ENCODE measurements around the gene CHL1.

Gene CHL1

DNA sequence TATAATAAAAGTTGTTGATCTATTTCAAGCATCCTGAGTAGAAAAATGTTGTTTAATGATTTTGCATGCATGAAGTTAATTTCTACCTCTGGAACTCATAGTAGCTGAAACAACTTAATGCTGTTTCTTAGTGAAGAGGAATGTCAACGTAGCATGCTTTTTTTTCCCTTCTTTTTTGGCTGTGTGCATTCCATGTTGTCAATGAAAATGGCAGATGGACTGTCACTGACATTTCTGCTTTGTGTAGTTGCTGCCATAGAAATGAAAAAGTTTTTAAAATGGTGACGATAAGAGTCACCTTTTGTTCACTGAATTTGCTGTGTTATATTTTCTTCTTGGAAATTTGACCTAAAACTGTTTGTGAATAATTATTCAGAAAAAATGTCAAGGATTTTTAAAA lies 116.3 kb downstream of the CHL1 start:
- Histone ChIP-seq H3K9me3 (ENCODE audit: control insufficient read depth, insufficient read depth, low read length) (no peaks in the 10 kb centered on the region), H3K9ac (ENCODE audit: low read depth, low read length) (no peak overlapping the region), H3K4me1 (ENCODE audit: insufficient read depth, low read length) (no peaks in the 10 kb centered on the region), H3K36me3 (ENCODE audit: insufficient read depth, low read length) (no peaks in the 10 kb centered on the region)

DNA sequence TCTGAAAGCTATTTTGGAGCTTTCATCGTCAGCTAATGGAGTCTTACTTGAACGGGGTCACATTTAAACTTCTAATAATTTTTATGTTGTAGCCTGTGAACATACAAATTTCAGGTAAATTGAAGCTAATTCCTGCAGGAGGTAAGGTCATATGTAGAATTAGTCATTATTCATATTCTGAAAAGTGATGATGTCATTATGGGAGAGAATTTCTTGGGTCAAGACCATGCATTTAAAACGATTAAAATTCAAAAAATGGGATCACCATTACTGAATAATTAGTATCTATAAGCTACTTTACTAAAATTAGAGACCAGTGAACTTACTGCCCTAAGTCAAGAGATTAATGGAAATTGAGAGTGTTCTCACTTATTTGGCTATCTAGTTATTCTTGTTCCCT lies 120.4 kb downstream of the CHL1 start:
- Histone ChIP-seq H3K4me1 (ENCODE audit: insufficient read depth, low read length) (no peaks in the 10 kb centered on the region), H3K36me3 (ENCODE audit: insufficient read depth, low read length) (no peaks in the 10 kb centered on the region), H3K9ac (ENCODE audit: low read depth, low read length) (no peak overlapping the region), H3K9me3 (ENCODE audit: control insufficient read depth, insufficient read depth, low read length) (no peaks in the 10 kb centered on the region)

DNA sequence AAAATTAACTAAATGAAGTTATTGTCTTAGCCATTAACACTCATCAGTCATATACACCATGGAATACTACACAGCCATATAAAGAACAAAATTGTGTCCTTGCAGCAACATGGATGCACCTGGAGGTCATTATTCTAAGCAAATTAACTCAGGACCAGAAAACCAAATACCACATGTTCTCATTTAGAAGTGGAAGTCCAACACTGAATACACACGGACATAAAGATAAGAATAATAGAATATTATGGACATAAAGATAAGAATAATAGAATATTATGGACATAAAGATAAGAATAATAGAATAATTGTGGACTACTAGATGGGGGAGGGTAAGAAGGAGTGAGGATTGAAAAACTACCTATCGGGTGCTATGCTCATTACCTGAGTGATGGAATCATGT lies 122.3 kb downstream of the CHL1 start:
- H3K9me3 ChIP-seq (ENCODE audit: control insufficient read depth, insufficient read depth, low read length) = no peaks in the 10 kb centered on the region
- no peaks in the 10 kb centered on the region for H3K4me1 ChIP-seq (ENCODE audit: insufficient read depth, low read length)
- H3K9ac ChIP-seq (ENCODE audit: low read depth, low read length) = no peak overlapping the region
- no peaks in the 10 kb centered on the region for H3K36me3 ChIP-seq (ENCODE audit: insufficient read depth, low read length)

DNA sequence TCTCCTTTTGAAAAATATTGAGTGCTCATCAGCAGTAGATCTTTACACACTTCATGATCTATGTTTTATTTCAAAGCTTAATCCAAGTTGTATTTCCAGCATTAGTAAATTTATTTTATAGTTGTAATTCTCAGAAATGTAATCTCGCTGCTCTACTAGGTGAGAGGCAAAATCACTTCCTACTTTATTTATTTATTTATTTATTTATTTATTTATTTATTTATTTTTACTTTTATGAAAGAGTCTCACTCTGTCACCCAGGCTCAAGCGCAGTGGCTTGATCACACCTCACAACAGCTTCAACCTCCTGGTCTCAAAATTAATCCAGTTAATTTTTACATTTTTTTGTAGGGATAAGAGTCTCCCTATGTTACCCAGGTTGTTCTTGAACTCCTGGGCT lies 127.9 kb downstream of the CHL1 start:
- Histone ChIP-seq H3K9ac (ENCODE audit: low read depth, low read length) (no peak overlapping the region), H3K9me3 (ENCODE audit: control insufficient read depth, insufficient read depth, low read length) (no peaks in the 10 kb centered on the region), H3K4me1 (ENCODE audit: insufficient read depth, low read length) (no peaks in the 10 kb centered on the region), H3K36me3 (ENCODE audit: insufficient read depth, low read length) (no peaks in the 10 kb centered on the region)

DNA sequence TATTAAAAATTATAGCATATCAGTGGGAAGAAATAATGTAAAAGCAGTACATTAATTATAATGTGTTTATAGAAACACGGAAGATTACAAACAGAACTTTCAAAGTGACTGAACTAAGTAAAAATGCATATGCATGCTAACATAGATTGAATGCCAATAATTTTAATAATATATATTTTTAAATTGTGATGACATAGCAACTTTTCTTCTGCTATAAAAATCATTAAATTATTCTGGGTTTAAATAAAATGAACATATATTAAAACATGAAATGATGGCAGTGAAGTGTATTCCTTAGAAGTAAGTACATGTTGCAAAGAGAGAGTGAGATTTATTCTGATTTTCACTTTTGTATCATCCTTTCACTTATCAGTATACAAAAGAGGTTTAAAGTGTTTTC lies 128.9 kb downstream of the CHL1 start:
- Histone ChIP-seq H3K9ac (ENCODE audit: low read depth, low read length) (no peak overlapping the region), H3K4me1 (ENCODE audit: insufficient read depth, low read length) (no peaks in the 10 kb centered on the region), H3K36me3 (ENCODE audit: insufficient read depth, low read length) (no peaks in the 10 kb centered on the region), H3K9me3 (ENCODE audit: control insufficient read depth, insufficient read depth, low read length) (no peaks in the 10 kb centered on the region)

DNA sequence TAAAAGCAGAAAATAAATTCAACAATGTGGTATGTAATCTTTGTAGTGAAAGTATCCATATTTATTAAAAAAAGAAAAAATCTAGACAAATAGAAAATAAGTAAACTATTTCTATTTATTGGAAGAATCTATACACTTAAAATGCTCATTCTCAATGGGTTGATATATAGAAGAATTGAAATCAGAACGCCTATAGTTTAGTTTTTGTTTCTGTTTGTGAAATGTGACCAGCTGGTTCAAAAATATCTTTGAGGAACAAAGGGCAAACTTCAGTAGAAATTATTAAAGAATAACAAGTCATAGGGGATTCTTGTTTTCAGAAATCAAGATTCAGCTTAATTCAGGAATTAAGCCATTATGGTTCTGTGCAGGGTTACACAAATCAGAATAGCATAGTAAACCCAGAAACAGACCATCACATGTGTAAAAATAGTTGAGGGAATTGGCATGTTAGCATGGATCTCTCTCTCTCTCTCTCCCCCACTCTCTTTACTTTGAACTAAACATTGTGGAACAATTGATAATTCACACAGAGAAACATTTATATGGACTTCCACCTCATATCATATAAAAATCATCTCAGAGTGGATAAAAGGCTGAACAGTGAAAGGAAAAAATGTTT lies 134.0 kb downstream of the CHL1 start:
- no peaks in the 10 kb centered on the region for H3K36me3 ChIP-seq (ENCODE audit: insufficient read depth, low read length)
- no peak overlapping the region for H3K9ac ChIP-seq (ENCODE audit: low read depth, low read length)
- H3K4me1 ChIP-seq (ENCODE audit: insufficient read depth, low read length) = no peaks in the 10 kb centered on the region
- no peaks in the 10 kb centered on the region for H3K9me3 ChIP-seq (ENCODE audit: control insufficient read depth, insufficient read depth, low read length)

DNA sequence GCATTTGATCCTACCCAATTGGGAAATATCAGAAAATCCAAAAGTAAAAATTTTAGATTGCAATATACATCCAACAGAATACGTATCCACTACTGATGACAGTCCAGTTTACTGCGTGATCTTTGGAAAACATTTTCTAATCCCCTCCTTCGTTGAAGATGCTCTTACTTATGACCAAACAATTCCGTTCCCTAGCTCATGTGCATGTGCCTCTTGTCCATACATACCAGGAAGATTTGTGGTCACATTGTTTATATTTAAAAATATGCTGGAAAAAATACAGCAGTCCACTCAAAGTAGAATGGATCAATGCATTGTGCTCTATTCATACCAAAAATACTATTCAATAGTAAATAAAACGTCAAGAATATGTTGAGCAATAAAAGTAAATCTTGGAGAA lies 135.3 kb downstream of the CHL1 start:
- Histone ChIP-seq H3K4me1 (ENCODE audit: insufficient read depth, low read length) (no peaks in the 10 kb centered on the region), H3K36me3 (ENCODE audit: insufficient read depth, low read length) (no peaks in the 10 kb centered on the region), H3K9me3 (ENCODE audit: control insufficient read depth, insufficient read depth, low read length) (no peaks in the 10 kb centered on the region), H3K9ac (ENCODE audit: low read depth, low read length) (no peak overlapping the region)

DNA sequence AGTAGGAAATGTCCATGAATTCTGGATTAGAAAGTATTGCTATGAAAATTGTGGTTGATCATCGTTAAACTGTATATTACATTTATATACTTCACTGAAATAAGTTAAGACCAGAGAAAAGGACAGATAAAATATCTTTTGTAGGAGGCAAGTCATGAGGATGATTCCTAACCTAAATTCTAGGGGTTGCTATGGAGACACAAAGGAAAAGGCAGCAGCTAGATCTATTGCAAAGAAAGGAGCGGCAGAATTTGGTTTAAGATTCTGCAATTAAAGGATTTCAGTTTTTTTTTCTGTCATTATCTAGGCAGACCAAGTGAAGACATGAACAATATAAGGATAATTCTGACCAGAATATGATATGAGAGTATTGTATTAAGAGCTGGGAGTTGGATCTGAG lies 136.1 kb downstream of the CHL1 start:
- H3K4me1 ChIP-seq (ENCODE audit: insufficient read depth, low read length) = no peaks in the 10 kb centered on the region
- no peak overlapping the region for H3K9ac ChIP-seq (ENCODE audit: low read depth, low read length)
- H3K9me3 ChIP-seq (ENCODE audit: control insufficient read depth, insufficient read depth, low read length) = no peaks in the 10 kb centered on the region
- H3K36me3 ChIP-seq (ENCODE audit: insufficient read depth, low read length) = no peaks in the 10 kb centered on the region

DNA sequence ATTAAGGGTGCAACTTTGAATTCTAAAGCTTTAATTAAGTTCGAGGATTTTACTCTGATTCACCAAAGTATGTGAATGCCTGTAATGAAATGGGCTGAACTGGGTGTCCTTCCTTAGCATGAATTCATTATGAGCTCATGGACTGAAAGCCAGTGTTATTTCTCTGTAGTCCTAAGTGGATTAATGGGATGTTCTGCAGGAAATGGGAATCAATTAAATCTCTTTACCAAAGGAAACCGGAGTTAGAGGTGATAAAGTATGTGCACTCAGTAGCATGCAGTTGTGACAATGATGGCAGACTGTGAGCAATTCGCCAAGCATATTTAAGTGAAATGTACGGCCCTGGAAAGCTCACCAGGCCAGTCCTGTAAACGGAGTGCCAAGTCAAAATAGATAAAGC lies 138.7 kb downstream of the CHL1 start:
- H3K36me3 ChIP-seq (ENCODE audit: insufficient read depth, low read length) = no peaks in the 10 kb centered on the region
- H3K9ac ChIP-seq (ENCODE audit: low read depth, low read length) = no peak overlapping the region
- no peaks in the 10 kb centered on the region for H3K9me3 ChIP-seq (ENCODE audit: control insufficient read depth, insufficient read depth, low read length)
- H3K4me1 ChIP-seq (ENCODE audit: insufficient read depth, low read length) = no peaks in the 10 kb centered on the region

DNA sequence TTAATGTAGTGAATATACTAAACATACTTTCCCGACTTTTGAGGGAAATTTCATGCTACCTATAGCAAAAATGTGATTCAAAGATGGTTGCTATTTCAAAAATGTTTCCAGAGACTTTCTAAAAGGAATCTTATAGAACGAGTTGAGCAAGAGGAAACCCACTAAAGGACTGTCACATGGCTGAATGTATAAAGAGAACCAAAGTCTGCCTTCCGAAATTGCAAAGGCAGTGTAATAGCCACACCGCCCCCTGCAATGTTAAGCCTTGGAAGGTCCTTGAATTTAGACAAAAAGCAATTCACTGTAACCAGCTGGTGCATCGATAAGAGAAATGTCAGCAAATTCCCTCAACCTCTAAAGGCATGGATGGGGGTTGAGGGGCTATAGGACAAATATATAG lies 142.8 kb downstream of the CHL1 start:
- Histone ChIP-seq H3K36me3 (ENCODE audit: insufficient read depth, low read length) (no peaks in the 10 kb centered on the region), H3K9ac (ENCODE audit: low read depth, low read length) (no peak overlapping the region), H3K9me3 (ENCODE audit: control insufficient read depth, insufficient read depth, low read length) (no peaks in the 10 kb centered on the region), H3K4me1 (ENCODE audit: insufficient read depth, low read length) (peaks cover under 1% of the 10 kb centered on the region; the same call in 1 of the 2 replicates)

DNA sequence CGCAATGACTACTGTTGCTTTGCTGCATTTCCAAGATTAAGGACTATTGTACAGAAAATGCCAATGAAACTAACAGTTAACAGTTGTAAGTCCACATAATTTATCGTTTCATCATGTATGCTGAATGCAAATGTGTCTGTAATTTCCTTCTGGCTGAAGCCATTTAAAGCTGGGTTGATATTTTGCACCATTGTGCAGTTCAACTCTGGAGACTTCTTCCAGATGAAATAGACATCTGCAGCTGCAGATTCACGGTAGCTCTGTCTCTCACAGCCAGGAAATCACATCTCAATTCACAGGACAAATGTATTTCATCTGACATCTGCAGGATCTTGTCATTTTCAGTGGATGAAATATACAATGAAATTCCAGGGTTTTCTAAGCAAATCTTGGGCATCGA lies 145.4 kb downstream of the CHL1 start:
- no peaks in the 10 kb centered on the region for H3K36me3 ChIP-seq (ENCODE audit: insufficient read depth, low read length)
- H3K9me3 ChIP-seq (ENCODE audit: control insufficient read depth, insufficient read depth, low read length) = no peaks in the 10 kb centered on the region
- H3K4me1 ChIP-seq (ENCODE audit: insufficient read depth, low read length) = peaks cover 4% of the 10 kb centered on the region; the same call in 1 of the 2 replicates
- no peak overlapping the region for H3K9ac ChIP-seq (ENCODE audit: low read depth, low read length)

DNA sequence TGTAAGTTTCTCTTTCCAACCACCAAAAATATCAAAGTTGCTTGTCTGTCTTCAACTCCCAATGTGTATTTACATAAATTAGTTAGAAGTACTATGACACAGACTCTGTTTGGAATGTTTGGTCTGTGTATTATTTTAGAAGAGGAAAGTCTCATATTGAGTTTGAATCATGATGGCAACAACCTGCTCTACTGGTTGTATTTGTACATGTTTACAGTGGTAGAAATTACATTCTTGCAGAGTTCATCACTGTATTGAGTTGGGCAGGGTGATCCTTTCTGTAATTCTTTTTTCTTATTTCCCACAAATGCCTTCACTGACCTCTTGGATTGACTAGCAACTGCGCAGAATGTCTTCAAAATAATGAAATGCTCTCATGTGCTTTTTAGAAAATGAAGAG lies 149.6 kb downstream of the CHL1 start:
- Histone ChIP-seq H3K9me3 (ENCODE audit: control insufficient read depth, insufficient read depth, low read length) (no peaks in the 10 kb centered on the region), H3K9ac (ENCODE audit: low read depth, low read length) (no peak overlapping the region), H3K4me1 (ENCODE audit: insufficient read depth, low read length) (peaks cover 4% of the 10 kb centered on the region; the same call in 1 of the 2 replicates), H3K36me3 (ENCODE audit: insufficient read depth, low read length) (no peaks in the 10 kb centered on the region)

DNA sequence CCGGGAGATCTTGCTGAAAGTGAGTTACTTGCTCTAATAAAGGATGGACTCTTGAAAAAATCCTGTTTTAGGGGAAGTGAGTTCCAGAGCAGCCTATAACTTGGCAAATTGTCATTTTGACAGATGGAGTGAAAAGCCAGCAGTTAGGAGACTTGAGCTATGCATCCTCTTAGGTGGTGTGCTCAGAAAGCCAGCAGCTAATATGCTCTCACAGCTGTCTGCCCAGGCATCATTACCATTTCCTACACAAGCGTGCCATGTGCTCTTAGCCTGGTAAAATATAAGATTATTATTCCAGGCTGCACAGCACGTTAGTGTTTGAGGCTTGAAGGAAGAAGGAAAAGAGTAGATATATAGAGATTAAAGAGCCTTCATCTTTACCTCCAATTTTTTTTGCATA lies 151.0 kb downstream of the CHL1 start:
- no peaks in the 10 kb centered on the region for H3K36me3 ChIP-seq (ENCODE audit: insufficient read depth, low read length)
- H3K9me3 ChIP-seq (ENCODE audit: control insufficient read depth, insufficient read depth, low read length) = no peaks in the 10 kb centered on the region
- H3K9ac ChIP-seq (ENCODE audit: low read depth, low read length) = no peak overlapping the region
- peaks cover 4% of the 10 kb centered on the region; the same call in 1 of the 2 replicates for H3K4me1 ChIP-seq (ENCODE audit: insufficient read depth, low read length)

DNA sequence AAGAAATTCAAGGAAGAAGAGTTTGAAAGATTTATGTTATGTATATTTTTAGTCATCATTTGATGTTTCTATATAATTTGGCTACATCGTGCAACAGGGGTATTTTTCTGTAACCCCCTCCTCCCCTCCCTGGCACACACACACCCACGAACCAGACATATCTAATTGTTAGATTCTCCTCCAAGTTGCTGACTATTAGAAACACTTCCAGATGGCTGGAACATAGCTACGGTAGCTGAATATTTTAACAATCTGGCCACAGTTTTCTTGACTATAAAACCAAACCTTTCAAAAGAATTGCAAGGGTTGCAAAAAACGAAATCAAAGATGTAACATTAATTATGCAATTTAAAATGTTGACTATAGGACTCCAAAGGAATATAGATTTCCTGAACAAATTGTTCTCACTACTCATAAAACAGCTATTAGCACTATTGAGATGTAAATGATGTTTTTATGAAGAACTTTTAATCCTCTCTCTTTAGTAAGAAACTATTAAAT lies 154.4 kb downstream of the CHL1 start:
- no peak overlapping the region for H3K9ac ChIP-seq (ENCODE audit: low read depth, low read length)
- no peaks in the 10 kb centered on the region for H3K9me3 ChIP-seq (ENCODE audit: control insufficient read depth, insufficient read depth, low read length)
- no peaks in the 10 kb centered on the region for H3K4me1 ChIP-seq (ENCODE audit: insufficient read depth, low read length)
- H3K36me3 ChIP-seq (ENCODE audit: insufficient read depth, low read length) = no peaks in the 10 kb centered on the region

DNA sequence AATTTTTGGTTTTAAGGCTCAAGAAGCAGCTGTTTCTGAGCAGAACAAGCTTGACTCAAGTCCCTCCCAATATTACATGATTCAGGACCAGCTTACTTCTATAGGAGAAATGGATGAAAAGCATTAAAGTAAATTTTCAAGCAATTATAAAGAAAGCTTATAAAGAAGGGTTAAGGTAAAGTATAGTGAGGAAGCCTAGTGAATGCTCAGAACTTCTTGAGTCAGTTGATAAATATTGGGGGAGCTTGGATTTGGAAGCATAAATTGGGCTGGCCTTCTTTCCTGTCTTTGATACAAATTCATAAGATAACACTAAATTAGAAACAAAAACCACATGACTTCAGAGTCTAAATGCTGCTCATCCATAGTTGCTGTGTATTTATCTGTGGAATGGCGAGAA lies 156.0 kb downstream of the CHL1 start:
- H3K9me3 ChIP-seq (ENCODE audit: control insufficient read depth, insufficient read depth, low read length) = no peaks in the 10 kb centered on the region
- no peaks in the 10 kb centered on the region for H3K4me1 ChIP-seq (ENCODE audit: insufficient read depth, low read length)
- H3K9ac ChIP-seq (ENCODE audit: low read depth, low read length) = no peak overlapping the region
- no peaks in the 10 kb centered on the region for H3K36me3 ChIP-seq (ENCODE audit: insufficient read depth, low read length)
